Activated CD4-positive, alpha-beta memory T cell treated with anti-CD3 and anti-CD28 coated beads for 36 hours (primary cell): ENCODE measurements around the gene C20orf96. TPM values are rescaled to one million over a fixed set of nuclear protein-coding genes. Genes with fewer than 3 reads are reported as not detected.

Source experiments
- CTCF ChIA-PET: fragments of 350-600 bp; sonication (Branson Sonifier 250); formaldehyde crosslinking; loops from one replicate; lab custom pipeline; 2021; ENCODE audit warnings: antibody characterized with exemption, inconsistent platforms; lab: Charles Lee
- POLR2A ChIA-PET: fragments of 350-600 bp; sonication (Branson Sonifier 250); formaldehyde crosslinking; loops from one replicate; lab custom pipeline; 2021; ENCODE audit warnings: antibody characterized with exemption; lab: Charles Lee
- DNase-seq: peaks from one replicate; pipeline ENCODE4 v3.0.0-alpha.2; 2020
- H3K27ac Mint-ChIP-seq: one replicate; pipeline ENCODE4 v1.8.0; 2021; ENCODE audit warnings: mixed read lengths
- H3K27me3 Mint-ChIP-seq: one replicate; pipeline ENCODE4 v1.8.0; 2021; ENCODE audit warnings: mixed read lengths
- H3K36me3 Mint-ChIP-seq: one replicate; pipeline ENCODE4 v1.8.0; 2021; ENCODE audit warnings: mixed read lengths
- H3K4me1 Mint-ChIP-seq: one replicate; pipeline ENCODE4 v1.8.0; 2021; ENCODE audit warnings: low read depth, mixed read lengths
- H3K4me3 Mint-ChIP-seq: one replicate; pipeline ENCODE4 v1.8.0; 2021; ENCODE audit warnings: mild to moderate bottlenecking, mixed read lengths
- H3K9me3 Mint-ChIP-seq: one replicate; pipeline ENCODE4 v1.8.0; 2021; ENCODE audit warnings: mixed read lengths
- intact Hi-C: fragments of 100-400 bp; cut with micrococcal nuclease; formaldehyde crosslinking; loops from one replicate; pipeline ENCODE4 v1.15.1; 2023
- total RNA-seq, 2 experiments: library from RNA; stranded (reverse); gene quantifications; one replicate each; pipeline ENCODE4 v1.2.3, GENCODE V29; 2021

C20orf96 gene
- total RNA-seq, 2 experiments from 2014 or later, result 5.4 to 6.4 TPM

DNA sequence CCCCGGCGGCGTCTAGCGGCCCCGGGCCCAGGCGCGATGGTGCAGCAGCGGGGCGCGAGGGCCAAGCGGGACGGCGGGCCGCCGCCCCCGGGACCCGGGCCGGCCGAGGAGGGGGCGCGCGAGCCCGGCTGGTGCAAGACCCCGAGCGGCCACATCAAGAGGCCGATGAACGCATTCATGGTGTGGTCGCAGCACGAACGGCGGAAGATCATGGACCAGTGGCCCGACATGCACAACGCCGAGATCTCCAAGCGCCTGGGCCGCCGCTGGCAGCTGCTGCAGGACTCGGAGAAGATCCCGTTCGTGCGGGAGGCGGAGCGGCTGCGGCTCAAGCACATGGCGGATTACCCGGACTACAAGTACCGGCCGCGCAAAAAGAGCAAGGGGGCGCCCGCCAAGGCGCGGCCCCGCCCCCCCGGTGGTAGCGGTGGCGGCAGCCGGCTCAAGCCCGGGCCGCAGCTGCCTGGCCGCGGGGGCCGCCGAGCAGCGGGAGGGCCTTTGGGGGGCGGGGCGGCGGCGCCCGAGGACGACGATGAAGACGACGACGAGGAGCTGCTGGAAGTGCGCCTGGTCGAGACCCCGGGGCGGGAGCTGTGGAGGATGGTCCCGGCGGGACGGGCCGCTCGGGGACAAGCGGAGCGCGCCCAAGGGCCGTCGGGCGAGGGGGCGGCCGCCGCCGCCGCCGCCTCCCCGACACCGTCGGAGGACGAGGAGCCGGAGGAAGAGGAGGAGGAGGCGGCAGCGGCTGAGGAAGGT is 35.5 kb upstream of the C20orf96 start:
- Mint-ChIP-seq H3K4me1 (peaks cover 18% of the 10 kb centered on the region), H3K27me3 (no peaks in the 10 kb centered on the region), H3K27ac (no peak overlapping the region), H3K9me3 (no peaks in the 10 kb centered on the region), H3K36me3 (no peaks in the 10 kb centered on the region), H3K4me3 (peak overlapping the region; percentile 76)
- ChIA-PET CTCF (no interaction called here), POLR2A (interaction anchor here (0.6 to 3.1 kb wide), 3 partner anchors 27 to 212 kb away, joined by 3 to 17 read pairs (median 4); partner anchors contain the start of gene ZCCHC3)
- intact Hi-C loops, result loop anchor here (1.0 kb wide), 2 partner anchors 16 to 218 kb away; no protein-coding TSS in a partner anchor
- DNase-seq, result peak; percentile 61

DNA sequence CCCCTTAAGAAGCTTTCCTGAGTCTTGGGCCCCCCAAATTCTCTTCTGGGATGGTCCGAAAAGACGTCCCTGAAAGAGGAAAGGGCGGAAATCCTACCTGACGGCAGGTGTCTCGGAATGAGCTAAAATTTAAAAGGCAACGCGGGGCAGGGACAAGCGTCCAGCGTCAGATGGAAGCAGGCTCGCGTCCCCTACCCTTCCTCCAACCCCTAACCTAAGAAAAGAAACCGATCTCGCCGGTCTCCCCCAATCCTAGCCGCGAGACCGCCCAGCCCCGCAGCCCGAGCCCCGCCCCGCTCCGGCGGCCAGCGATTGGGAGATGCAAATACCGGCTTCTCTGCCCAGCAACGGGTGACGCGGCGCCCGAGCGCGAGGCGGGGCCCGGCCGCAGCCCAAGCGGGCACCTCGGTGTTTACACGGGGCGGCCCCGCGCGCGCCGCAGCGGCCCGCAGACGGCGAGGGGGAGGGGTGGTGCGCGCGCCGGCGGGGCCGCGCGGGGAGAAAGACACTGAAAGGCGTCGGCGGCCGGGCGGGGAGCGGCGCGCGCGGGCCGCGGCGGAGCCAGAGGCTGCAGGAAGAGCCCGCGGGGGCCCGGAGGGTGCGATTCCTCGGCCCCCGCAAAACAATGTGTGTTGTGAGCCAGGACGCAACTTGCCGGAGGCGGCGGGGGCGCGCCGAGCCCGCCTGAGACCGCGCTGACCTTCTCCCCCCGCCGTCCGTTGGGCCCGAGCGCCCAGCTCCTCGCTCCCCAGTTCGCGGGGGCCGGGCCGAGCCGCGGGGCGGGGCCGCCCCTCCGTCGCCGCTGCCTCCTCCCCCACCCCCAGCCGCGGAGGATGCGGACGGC is 34.7 kb upstream of the C20orf96 start, which contains the start of gene SOX12:
SOX12 (plus strand) TSS at position 508 of the 844 bp plus-strand sequence. CDS start 373 bp downstream, outside the sequence.
- CTCF ChIA-PET, result interaction anchor here (1.0 to 2.0 kb wide), 3 partner anchors 22 to 27 kb away, joined by 3 to 8 read pairs (median 3); no protein-coding TSS in a partner anchor
- peak; percentile 97 for DNase-seq
- Mint-ChIP-seq H3K9me3 (no peaks in the 10 kb centered on the region), H3K4me1 (peaks cover 15% of the 10 kb centered on the region), H3K36me3 (no peaks in the 10 kb centered on the region), H3K27me3 (no peaks in the 10 kb centered on the region), H3K4me3 (peak within 1 kb of the TSS; percentile 82), H3K27ac (peak within 1 kb of the TSS; percentile 78)
- POLR2A ChIA-PET, result interaction anchor here (0.6 to 3.1 kb wide), 4 partner anchors 17 to 212 kb away, joined by 3 to 17 read pairs (median 4); partner anchors contain the start of gene ZCCHC3
- intact Hi-C loops, result loop anchor here (1.0 kb wide), 2 partner anchors 15 to 219 kb away; no protein-coding TSS in a partner anchor

DNA sequence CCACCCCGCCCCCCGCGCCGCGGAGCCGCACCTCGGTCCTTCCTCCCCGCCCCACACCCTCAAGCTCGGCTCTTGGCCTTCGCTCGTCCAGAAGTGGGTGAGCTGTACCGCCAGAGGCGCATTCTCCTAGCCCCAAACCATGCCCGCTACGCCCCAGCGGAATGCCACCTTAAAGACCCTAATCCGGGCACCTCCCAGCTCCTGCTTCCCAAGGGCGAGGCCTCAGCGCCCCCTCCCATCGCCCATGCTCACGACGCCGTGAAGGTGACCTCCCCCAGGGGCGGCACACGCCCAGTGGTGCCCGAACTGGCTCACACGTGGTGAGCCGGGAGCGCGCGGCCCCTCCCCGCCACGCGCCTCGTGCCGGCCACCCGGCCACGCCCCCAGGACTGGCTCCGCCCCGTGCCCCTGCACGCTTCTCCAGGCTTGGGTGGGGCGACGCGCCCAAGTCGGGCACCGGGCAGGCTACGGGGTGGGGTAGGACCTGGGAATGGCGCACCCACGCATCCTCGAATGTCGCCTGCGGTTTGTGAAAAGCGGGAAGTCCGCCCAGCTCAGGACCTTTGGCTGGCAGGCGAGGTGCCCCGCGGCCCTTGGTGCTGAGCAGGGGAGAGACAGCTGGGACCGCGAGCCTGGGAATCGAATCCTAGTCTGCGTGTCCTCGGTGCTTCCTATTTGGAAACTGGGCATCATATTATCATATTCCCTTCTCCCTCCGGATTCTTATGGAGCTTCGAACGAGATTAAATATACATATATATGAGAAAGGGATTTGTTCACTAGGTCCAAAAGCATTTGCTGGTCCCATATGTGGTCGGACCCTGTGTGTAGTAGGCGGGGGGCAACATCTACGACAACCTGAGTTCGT is 33.9 kb upstream of the C20orf96 start:
- H3K9me3 Mint-ChIP-seq, result no peaks in the 10 kb centered on the region
- no peaks in the 10 kb centered on the region for H3K36me3 Mint-ChIP-seq
- intact Hi-C loops, result loop anchor here (1.0 kb wide), 3 partner anchors 14 to 220 kb away; no protein-coding TSS in a partner anchor
- ChIA-PET POLR2A (interaction anchor here (1.1 to 3.1 kb wide), 4 partner anchors 18 to 28 kb away, joined by 4 to 17 read pairs (median 4); partner anchors contain the start of gene ZCCHC3), CTCF (interaction anchor here (1.0 to 2.0 kb wide), 4 partner anchors 21 to 26 kb away, joined by 3 to 8 read pairs (median 4); no protein-coding TSS in a partner anchor)
- H3K27ac Mint-ChIP-seq, result peak overlapping the region; percentile 78
- H3K27me3 Mint-ChIP-seq, result no peaks in the 10 kb centered on the region
- H3K4me3 Mint-ChIP-seq, result peak overlapping the region; percentile 82
- H3K4me1 Mint-ChIP-seq, result peaks cover 14% of the 10 kb centered on the region
- peak; percentile 89 for DNase-seq

DNA sequence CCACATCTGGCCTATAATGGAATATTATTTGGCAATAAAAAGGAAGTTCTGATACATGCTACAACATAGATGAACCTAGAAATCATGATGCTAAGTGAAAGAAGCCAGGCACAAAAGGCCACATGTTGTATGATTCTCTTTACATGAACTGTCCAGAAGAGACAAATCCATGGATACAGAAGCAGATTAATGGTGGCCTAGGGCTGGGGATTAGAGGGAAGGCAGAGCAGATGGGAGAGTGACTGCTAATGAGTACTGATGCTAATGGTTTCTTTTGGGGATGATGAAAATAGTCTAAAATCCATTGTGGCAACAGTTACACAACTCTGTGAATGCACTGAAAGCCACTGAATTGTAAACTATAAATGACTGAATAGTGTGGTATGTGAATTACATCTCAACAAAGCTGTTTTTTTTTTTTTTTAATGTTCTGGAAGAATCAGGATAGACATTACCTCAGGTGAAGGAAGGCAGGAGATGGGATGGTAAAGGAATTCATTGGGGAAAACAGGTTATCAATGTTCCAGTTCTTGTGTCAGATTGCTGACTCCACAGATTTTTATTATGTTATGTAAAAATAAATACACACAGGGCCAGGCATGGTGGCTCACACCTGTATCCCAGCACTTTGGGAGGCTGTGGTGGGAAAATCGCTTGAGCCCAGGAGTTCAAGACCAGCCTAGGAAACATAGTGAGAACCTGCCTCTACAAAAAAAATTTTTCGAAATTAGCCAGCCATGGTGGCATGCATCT is 25.9 kb upstream of the C20orf96 start:
- ChIA-PET CTCF (no interaction called here), POLR2A (no interaction called here)
- no peaks in the 10 kb centered on the region for H3K36me3 Mint-ChIP-seq
- intact Hi-C loops, result no loop called here
- no peaks in the 10 kb centered on the region for H3K4me1 Mint-ChIP-seq
- H3K9me3 Mint-ChIP-seq, result no peaks in the 10 kb centered on the region
- H3K27me3 Mint-ChIP-seq, result no peaks in the 10 kb centered on the region
- H3K4me3 Mint-ChIP-seq, result no peak overlapping the region
- DNase-seq, result no peak
- no peak overlapping the region for H3K27ac Mint-ChIP-seq

DNA sequence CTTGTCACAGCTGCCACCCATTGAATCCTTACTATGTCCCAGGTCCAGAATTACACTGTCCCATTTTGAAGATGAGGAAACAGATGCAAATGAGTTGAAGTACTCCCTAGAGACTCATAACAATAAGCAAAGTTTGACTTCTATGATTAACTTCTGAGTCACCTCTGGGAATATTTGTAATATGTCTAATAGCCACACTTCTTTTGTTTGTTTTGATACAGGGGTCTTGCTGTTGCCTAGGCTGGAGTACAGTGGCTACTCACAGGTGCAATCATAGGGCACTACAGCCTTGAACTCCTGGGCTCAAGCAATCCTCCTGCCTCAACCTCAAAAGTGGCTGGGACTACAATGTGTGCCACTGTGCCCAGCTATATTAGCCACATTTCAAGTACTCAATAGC is 23.4 kb upstream of the C20orf96 start:
- ChIA-PET CTCF (no interaction called here), POLR2A (no interaction called here)
- no peak overlapping the region for H3K27ac Mint-ChIP-seq
- peaks cover 10% of the 10 kb centered on the region for H3K4me1 Mint-ChIP-seq
- no peaks in the 10 kb centered on the region for H3K27me3 Mint-ChIP-seq
- intact Hi-C loops, result no loop called here
- no peaks in the 10 kb centered on the region for H3K36me3 Mint-ChIP-seq
- H3K4me3 Mint-ChIP-seq, result no peak overlapping the region
- no peaks in the 10 kb centered on the region for H3K9me3 Mint-ChIP-seq
- DNase-seq, result no peak

DNA sequence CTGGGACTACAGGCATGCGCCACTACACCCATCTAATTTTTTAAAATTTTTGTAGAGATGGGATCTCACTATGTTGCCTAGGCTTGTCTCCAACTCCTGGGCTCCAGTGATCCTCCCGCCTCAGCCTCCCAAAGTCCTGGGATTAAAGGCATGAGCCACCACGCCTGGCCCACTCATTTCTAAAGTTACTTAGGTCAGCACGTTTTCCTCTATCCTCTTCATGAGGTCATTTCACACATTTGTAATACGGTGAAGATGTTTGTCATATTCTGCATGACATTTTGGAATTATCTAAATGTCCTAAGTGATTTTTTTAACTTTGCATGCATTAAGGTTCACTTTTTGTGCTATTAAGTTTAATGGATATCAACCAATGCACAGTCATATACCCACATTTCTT is 22.9 kb upstream of the C20orf96 start:
- no peaks in the 10 kb centered on the region for H3K9me3 Mint-ChIP-seq
- ChIA-PET CTCF (interaction anchor here (0.7 kb wide), 1 partner anchor 127 kb away, joined by 3 read pairs; no protein-coding TSS in a partner anchor), POLR2A (no interaction called here)
- H3K27ac Mint-ChIP-seq, result no peak overlapping the region
- no peak for DNase-seq
- H3K36me3 Mint-ChIP-seq, result no peaks in the 10 kb centered on the region
- peaks cover 10% of the 10 kb centered on the region for H3K4me1 Mint-ChIP-seq
- no peaks in the 10 kb centered on the region for H3K27me3 Mint-ChIP-seq
- no peak overlapping the region for H3K4me3 Mint-ChIP-seq
- intact Hi-C loops, result no loop called here

DNA sequence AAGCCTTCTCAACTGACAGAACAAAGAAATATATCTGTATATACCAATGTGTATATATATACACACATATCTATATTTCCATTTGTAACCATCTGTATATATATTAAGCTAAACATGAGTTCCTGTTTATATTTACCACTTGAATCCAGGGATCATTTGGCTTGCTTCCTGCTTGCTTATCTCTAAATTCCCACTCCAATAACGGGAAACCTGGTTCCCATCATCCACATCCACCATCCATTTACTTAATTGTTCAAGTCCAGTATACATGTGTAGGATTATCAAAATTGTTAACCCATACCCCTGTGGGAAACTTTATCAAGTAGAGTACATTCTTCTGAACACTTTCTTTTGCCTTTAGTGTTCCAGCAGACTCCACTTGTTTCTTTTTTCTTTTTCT is 22.3 kb upstream of the C20orf96 start:
- Mint-ChIP-seq H3K4me3 (no peak overlapping the region), H3K9me3 (no peaks in the 10 kb centered on the region), H3K27ac (no peak overlapping the region), H3K4me1 (peaks cover 10% of the 10 kb centered on the region), H3K27me3 (no peaks in the 10 kb centered on the region), H3K36me3 (no peaks in the 10 kb centered on the region)
- POLR2A ChIA-PET, result no interaction called here
- CTCF ChIA-PET, result interaction anchor here (0.7 kb wide), 1 partner anchor 126 kb away, joined by 3 read pairs; no protein-coding TSS in a partner anchor
- intact Hi-C loops, result no loop called here
- DNase-seq, result no peak

DNA sequence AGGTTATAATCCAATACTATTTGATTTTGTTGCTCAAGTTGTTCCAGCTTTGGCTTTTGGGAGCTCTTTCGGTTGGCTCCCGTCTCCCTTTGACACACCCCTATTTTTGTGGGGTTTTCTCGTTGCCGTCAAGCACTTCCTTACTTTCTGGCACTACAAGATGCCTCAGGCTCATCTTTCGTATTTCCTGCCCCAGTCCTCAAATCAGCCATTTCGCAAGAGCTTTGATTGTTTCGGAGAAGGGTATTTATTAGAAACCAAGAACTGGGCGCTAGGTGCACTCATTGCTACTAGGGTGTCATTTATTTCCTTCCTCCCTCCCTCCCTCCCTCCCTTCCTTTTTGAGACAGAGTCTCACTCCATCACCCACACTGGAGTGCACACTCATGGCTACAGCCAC is 21.5 kb upstream of the C20orf96 start:
- no peaks in the 10 kb centered on the region for H3K9me3 Mint-ChIP-seq
- no peak overlapping the region for H3K4me3 Mint-ChIP-seq
- POLR2A ChIA-PET, result no interaction called here
- no peaks in the 10 kb centered on the region for H3K27me3 Mint-ChIP-seq
- DNase-seq, result no peak
- no peak overlapping the region for H3K27ac Mint-ChIP-seq
- no peaks in the 10 kb centered on the region for H3K36me3 Mint-ChIP-seq
- peaks cover 10% of the 10 kb centered on the region for H3K4me1 Mint-ChIP-seq
- CTCF ChIA-PET, result interaction anchor here (1.2 kb wide), 1 partner anchor 19 kb away, joined by 6 read pairs; no protein-coding TSS in a partner anchor
- intact Hi-C loops, result no loop called here

DNA sequence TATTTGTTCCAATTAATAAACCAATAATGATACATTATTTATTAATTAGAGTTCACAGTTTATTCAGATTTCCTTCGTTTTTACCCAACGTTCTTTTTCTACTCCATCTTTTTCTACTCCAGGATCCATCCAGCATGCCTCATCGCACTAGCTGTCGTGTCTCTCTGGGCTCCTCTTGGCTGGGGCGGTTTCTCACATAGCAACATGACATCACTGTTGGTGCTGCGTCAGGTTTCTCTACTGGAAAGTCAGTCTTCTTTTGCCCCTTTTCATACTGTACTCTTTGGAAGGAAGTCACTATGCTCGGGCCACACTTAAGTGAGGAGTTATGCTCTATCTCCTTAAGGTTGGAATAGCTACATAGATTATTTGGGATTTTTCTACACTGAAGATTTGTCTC is 21.1 kb upstream of the C20orf96 start:
- H3K9me3 Mint-ChIP-seq, result no peaks in the 10 kb centered on the region
- H3K4me3 Mint-ChIP-seq, result no peak overlapping the region
- H3K4me1 Mint-ChIP-seq, result peaks cover 10% of the 10 kb centered on the region
- no peaks in the 10 kb centered on the region for H3K36me3 Mint-ChIP-seq
- POLR2A ChIA-PET, result no interaction called here
- CTCF ChIA-PET, result interaction anchor here (1.2 kb wide), 1 partner anchor 19 kb away, joined by 6 read pairs; no protein-coding TSS in a partner anchor
- intact Hi-C loops, result no loop called here
- H3K27me3 Mint-ChIP-seq, result no peaks in the 10 kb centered on the region
- DNase-seq, result no peak
- H3K27ac Mint-ChIP-seq, result no peak overlapping the region

DNA sequence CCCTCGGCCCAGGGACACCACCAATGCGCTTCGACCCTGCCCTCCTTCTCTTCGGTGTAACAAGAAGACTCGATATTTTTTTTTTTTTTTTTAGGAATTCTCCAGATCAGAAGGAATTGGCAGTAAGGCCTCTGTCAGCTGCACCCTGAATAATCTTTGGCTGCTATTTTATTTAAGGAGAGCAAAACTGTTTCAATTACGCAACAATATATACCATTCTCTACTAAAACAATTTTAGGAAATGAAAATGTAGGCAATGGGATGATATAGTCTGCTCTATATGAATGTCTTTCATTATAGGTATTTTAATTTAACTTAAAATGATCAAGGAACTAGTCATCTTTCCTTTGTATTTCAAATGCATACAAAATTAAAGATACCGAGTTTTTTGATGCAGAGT is 20.1 kb upstream of the C20orf96 start:
- H3K27me3 Mint-ChIP-seq, result no peaks in the 10 kb centered on the region
- CTCF ChIA-PET, result interaction anchor here (0.6 to 1.7 kb wide), 5 partner anchors 10 to 204 kb away, joined by 3 to 5 read pairs (median 3); no protein-coding TSS in a partner anchor
- DNase-seq, result no peak
- H3K4me1 Mint-ChIP-seq, result peaks cover 10% of the 10 kb centered on the region
- H3K27ac Mint-ChIP-seq, result no peak overlapping the region
- peak overlapping the region; percentile 62 for H3K4me3 Mint-ChIP-seq
- H3K9me3 Mint-ChIP-seq, result no peaks in the 10 kb centered on the region
- intact Hi-C loops, result loop anchor here (1.0 kb wide), 1 partner anchor 15 kb away; the partner anchor contains the start of gene SOX12
- no peaks in the 10 kb centered on the region for H3K36me3 Mint-ChIP-seq
- POLR2A ChIA-PET, result no interaction called here
